CD4-positive, alpha-beta T cell treated with Interleukin-17A for 1 hour (primary cell): ENCODE results near the gene DCT.

Experiments
- DNase-seq: peaks from one replicate; pipeline ENCODE4 v3.0.0-alpha.2; 2020

The DCT gene

GRCh38 chr13:94390881-94391280, 88.6 kb downstream of the DCT start:
- DNase-seq: no peak

GRCh38 chr13:94389604-94390351, 89.7 kb downstream of the DCT start:
- no peak for DNase-seq

GRCh38 chr13:94387047-94387446, 92.4 kb downstream of the DCT start:
- no peak for DNase-seq
